Tibial artery (tissue), 4 donors: Measurements from ENCODE around the gene BRF1.
"Not testable (repeated sequence)": the region's sequence is repeated elsewhere in the genome, so short reads cannot be mapped to it uniquely, and the experiment has no call there.

ENCODE experiments used
- DNase-seq, 2 donors: peaks; one replicate each; pipeline ENCODE4 v3.0.0-alpha.2; 2019
- H3K27ac ChIP-seq, 2 donors: fragments of 200-600 bp; sonication (generic) in 1 of 2; 1 replicate in 1 of 2; 2 replicates in 1 of 2; pipeline ENCODE4 v1.5.1; 2018 to 2019; ENCODE audit warnings: mild to moderate bottlenecking in 1 of 2
- H3K27me3 ChIP-seq, 2 donors: fragments of 200-600 bp; sonication (generic) in 1 of 2; one replicate each; pipeline versions ENCODE4 v1.5.1 to v1.6.0; 2016 to 2019
- H3K36me3 ChIP-seq, 3 donors: fragments of 200-600 bp; sonication (generic) in 2 of 3; one replicate each; pipeline ENCODE4 v1.5.1; 2016 to 2019; ENCODE audit warnings: mild to moderate bottlenecking in 2 of 3
- H3K4me1 ChIP-seq, 4 donors: fragments of 200-600 bp; sonication (generic) in 2 of 4; 1 replicate in 3 of 4; 2 replicates in 1 of 4; pipeline ENCODE4 v1.5.1; 2016 to 2019
- H3K4me3 ChIP-seq, 2 donors: fragments of 200-600 bp; sonication (generic) in 1 of 2; 1 replicate in 1 of 2; 2 replicates in 1 of 2; pipeline ENCODE4 v1.5.1; 2018 to 2019; ENCODE audit warnings: mild to moderate bottlenecking in 2 of 2
- H3K9me3 ChIP-seq, 3 donors: fragments of 200-600 bp; sonication (generic) in 1 of 3; one replicate each; pipeline ENCODE4 v1.5.1; 2016 to 2019
- intact Hi-C: fragments of 100-400 bp; cut with DNase I; formaldehyde crosslinking; loops from one replicate; pipeline ENCODE4 v1.15.0; 2023; ENCODE audit warnings: low total_unique reads
- TF ChIP-seq, protein P1 (sequence below), 2 experiments: fragments of 200-600 bp in 1 of 2; fragments of 450-650 bp in 1 of 2; IDR thresholded peaks; one replicate each; pipeline ENCODE4 v1.5.1; 2017 to 2019; ENCODE audit warnings: antibody characterized with exemption in 2 of 2, mild to moderate bottlenecking in 1 of 2, moderate library complexity in 1 of 2

BRF1 gene

GRCh38 chr14:105337966-105338741 is 37.4 kb upstream of the BRF1 start:
- H3K27ac ChIP-seq: no peak overlapping the region
- H3K36me3 ChIP-seq: no peaks in the 10 kb centered on the region
- intact Hi-C loops: no loop called here
- TF ChIP-seq, protein P1, sequence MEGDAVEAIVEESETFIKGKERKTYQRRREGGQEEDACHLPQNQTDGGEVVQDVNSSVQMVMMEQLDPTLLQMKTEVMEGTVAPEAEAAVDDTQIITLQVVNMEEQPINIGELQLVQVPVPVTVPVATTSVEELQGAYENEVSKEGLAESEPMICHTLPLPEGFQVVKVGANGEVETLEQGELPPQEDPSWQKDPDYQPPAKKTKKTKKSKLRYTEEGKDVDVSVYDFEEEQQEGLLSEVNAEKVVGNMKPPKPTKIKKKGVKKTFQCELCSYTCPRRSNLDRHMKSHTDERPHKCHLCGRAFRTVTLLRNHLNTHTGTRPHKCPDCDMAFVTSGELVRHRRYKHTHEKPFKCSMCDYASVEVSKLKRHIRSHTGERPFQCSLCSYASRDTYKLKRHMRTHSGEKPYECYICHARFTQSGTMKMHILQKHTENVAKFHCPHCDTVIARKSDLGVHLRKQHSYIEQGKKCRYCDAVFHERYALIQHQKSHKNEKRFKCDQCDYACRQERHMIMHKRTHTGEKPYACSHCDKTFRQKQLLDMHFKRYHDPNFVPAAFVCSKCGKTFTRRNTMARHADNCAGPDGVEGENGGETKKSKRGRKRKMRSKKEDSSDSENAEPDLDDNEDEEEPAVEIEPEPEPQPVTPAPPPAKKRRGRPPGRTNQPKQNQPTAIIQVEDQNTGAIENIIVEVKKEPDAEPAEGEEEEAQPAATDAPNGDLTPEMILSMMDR (IDR thresholded peaks at IDR 0.05): no peak
- DNase-seq: peak; percentile 33 to 65
- H3K4me3 ChIP-seq: no peak overlapping the region
- no peaks in the 10 kb centered on the region for H3K9me3 ChIP-seq
- H3K27me3 ChIP-seq: no peaks in the 10 kb centered on the region
- H3K4me1 ChIP-seq: peaks cover 0 to 31% (median 12%) of the 10 kb centered on the region in 4 donors

- Histone ChIP-seq H3K4me3 (no peak overlapping the region), H3K27me3 (no peaks in the 10 kb centered on the region), H3K36me3 (no peaks in the 10 kb centered on the region), H3K4me1 (peaks cover 0 to 35% (median 10%) of the 10 kb centered on the region in 4 donors), H3K27ac (no peak overlapping the region), H3K9me3 (no peaks in the 10 kb centered on the region)
- TF ChIP-seq, protein P1 (IDR thresholded peaks at IDR 0.05): no peak
- no peak for DNase-seq
- intact Hi-C loops: no loop called here
Observed at GRCh38 chr14:105337433-105337832, 36.6 kb upstream of the BRF1 start.

DNA sequence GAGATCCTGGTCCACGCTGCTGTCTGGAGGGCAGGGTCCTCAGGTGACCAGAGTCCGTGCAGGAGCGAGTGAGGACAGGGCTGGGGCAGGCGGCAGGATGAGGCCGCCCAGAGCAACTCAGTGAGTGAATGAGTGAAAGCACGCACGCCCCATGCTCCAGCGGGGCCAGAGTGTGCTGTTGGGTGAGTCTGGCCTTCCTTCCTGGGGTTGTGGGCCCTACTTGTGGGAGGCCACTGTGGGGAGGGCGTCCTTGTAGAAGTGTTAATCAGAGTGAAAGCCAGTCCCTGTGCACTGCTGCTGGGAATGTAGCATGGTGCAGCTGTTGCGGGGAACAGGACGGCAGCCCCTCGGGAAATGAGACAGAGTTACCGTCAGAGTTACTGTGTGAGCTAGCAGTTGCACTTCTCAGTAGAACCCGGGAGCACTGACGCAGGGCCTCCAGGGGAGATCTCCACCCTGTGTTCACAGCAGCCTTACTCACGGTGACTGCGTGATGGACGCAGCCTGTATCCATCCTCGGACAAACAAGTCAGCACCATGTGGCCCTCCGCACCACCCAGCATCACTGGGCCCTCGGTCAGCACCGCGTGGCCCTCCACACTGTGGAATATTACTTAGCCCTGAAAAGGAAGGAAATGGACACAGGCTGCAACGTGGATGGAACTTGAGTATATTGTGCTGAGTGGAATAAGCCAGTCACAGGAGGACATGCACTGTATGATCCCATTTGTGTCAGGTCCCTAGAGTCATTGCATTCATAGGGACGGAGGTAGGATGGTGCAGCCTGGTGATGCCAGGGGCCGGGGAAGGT is 35.9 kb upstream of the BRF1 start:
- intact Hi-C loops: no loop called here
- Histone ChIP-seq H3K27ac (no peak overlapping the region), H3K9me3 (no peaks in the 10 kb centered on the region), H3K27me3 (no peaks in the 10 kb centered on the region), H3K36me3 (no peaks in the 10 kb centered on the region), H3K4me1 (peaks cover 0 to 35% (median 10%) of the 10 kb centered on the region in 4 donors), H3K4me3 (no peak overlapping the region)
- TF ChIP-seq, protein P1 (IDR thresholded peaks at IDR 0.05): no peak
- no peak for DNase-seq

DNA sequence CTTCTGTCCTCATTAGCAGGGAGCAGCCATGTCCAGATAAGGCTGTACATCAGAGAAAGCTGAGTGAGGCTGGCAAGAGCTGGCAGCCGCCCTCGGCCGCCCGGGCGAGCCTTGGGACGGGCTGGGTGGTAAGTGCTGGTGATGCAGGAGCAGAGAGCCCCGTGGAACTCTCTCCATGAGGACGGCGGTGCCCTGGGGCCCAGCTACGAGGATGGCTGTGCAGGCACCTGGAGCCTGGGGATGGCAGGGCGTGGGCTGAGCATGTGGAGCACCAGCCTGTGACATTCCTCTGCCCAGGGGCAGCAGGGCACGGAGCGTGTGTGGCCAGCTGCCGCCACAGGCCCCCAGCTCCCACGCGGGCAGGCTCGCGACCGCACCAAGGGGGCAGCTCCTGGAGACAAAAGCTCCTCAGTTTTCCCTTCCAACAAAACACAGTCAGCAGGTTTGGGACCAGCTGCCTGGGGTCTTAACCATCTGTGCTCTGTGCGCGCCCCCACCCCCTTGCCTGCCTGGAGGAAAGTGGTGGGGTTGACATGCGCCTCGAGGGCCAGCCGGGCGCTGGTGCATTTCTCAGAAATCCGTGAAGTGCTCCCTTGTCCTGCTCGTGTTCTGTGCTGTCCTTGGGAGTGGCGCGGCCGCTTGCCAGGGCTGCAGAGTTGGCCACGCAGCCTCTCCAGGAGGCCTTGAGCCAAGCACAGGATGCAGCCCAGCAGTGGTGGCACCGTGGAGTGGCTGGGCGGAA is 35.1 kb upstream of the BRF1 start:
- TF ChIP-seq, protein P1 (IDR thresholded peaks at IDR 0.05): no peak
- no peak for DNase-seq
- intact Hi-C loops: no loop called here
- Histone ChIP-seq H3K27ac (no peak overlapping the region), H3K9me3 (no peaks in the 10 kb centered on the region), H3K4me3 (no peak overlapping the region), H3K4me1 (peaks cover 0 to 35% (median 11%) of the 10 kb centered on the region in 4 donors), H3K36me3 (no peaks in the 10 kb centered on the region), H3K27me3 (no peaks in the 10 kb centered on the region)

DNA sequence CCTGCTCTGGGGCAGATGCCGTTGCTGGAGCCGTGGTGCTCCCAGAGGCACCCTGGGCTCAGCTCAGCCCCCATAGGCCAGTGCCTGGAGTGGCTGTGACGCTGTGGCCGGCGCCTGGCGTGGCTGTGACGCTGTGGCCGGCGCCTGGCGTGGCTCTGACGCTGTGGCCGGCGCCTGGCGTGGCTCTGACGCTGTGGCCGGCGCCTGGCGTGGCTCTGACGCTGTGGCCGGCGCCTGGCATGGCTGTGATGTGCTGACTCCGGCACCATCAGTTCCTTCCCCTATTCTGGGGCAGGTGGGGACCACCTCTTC is 34.4 kb upstream of the BRF1 start:
- H3K27ac ChIP-seq, H3K36me3 ChIP-seq, H3K27me3 ChIP-seq, DNase-seq, H3K4me3 ChIP-seq, H3K9me3 ChIP-seq, intact Hi-C loops: not testable (repeated sequence)
- peaks cover 0 to 36% (median 15%) of the 10 kb centered on the region in 4 donors for H3K4me1 ChIP-seq
